Stimulated activated CD4-positive, alpha-beta T cell treated with anti-CD3 and anti-CD28 coated beads, Interleukin-15, amount 100 ng/mL, for 48 hours (primary cell): ENCODE data around the gene RBMS3.

Source experiments
- DNase-seq, 2 donors: peaks; one replicate each; pipeline ENCODE4 v3.0.0-alpha.2; 2020; ENCODE audit warnings: low read depth in 2 of 2

RBMS3 gene

DNA sequence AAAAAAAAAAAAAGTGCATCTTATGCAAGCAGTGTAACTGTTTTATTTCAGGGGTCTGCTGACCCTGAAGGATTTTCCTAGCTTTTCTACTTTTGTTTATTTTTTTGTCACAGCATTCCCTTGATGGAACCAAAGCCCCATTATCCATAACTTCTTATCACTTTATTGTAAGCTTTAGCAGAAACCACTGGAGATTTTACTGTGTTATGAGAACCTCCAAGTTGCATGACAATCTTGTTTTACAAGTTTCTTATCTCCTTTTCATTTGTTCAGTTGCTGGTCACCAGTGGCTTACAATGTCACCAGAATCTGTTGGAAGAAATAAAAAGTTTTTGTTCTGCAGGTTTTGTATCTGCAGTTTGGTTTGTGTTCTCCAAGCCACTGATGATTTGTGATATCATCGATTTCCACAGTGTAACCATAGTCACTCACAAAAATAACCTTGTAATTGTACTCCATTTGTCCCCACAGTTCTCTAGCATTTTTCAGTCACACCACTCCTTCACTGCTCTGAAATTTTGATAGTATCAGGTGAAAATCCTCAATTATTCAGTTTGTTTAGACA is 660.0 kb downstream of the RBMS3 start:
- DNase-seq = no peak

DNA sequence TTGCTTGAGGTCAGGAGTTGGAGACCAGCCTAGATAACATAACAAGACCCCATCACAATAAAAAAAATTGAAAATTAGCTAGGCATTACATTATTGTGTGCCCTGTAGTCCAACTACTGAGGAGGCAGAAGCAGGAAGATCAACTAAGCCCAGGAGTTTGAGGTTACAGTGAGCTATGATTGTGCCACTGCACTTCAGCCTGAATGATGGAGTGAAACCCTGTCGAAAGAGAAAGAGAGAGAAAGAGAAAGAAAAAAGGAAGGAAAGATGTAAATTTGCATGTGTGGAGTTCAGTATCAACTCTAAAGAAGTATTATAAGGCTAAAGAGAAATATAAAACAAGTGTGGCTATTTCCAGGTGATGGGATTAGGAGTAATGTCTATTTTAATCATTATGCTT is 661.4 kb downstream of the RBMS3 start:
- DNase-seq = no peak

DNA sequence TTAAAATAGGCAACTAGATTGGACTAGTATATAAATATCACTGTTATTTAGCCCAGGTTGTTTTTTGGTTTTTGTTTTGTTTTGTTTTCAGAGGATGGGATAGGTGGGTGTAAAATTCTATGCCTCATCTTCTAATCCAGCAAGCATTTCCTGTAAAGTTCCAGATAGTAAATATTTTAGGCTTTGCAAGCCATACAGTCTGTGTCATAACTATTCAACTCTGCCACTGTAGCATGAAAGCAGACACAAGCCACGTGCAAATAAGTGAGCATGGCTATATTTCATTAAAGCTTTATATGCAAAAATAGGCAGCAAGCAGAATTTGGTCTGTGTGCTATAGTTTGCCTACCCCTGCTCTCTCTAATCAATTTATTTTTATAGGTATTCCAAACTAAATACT is 668.3 kb downstream of the RBMS3 start:
- no peak for DNase-seq

DNA sequence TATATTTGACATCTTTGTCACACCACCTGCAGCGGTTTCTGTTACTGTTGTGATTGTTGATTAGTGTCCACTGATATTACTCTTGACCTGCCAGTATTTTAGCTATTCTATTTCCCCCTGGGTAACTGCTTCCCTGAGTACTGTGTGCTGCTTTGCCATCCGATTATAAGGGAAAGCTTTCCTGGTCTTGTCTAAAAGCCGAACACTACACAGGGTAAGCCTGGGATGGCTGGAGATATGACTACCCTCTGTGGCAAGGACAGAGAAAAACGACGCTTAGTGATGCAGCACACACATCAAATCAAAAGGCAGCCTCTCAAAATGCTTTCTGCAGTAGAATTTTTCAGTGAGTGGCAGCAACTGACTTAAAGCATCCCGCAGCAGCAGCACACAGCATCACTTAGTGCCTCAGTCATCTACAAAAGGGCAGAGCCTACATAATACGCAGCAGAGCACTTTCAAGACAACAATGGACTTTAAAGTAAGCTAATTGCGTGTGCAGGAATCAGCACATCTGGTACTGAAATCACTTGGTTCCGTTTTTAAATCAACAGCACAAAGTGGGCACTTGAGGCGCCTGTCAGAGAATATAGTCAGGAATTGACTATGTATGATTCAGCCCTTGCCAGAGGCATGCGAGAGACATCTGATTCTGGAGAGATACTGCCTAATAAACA is 669.2 kb downstream of the RBMS3 start:
- DNase-seq = no peak

DNA sequence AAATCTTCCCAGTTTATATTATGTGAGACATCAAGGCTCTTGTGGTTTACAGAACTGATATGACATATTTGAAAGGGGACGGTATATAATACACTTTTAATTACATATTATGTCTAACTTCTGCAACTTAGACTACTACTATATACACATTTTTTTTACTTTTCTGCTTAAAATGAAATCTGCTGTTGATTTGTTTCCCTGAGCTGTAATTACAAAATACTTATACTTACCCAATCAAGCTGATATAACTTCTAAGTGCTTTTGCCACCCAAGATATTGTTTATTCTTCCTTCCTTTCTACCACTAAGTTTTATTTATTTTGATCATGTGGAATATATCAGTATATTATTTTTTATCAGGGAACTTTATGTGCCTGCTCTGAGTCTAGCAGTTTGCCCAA is 671.6 kb downstream of the RBMS3 start:
- DNase-seq = no peak

DNA sequence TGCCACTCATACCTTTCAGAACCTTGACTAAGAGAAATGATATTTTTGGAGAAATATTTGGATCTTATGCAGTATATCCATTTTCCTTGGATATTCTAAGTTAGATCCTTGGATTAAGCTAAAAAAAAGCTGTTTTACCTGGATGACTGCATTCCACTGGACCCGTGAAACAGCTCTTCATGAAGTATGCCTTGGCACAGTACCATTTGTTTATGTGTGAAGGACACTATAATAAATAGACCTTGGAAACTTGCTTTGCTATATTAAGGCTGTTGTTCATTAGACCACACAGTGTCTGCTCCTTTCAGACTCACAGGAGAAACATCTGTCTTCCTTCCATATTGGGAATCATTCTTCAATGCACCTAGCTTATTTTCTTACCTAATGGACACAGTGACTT is 674.5 kb downstream of the RBMS3 start:
- DNase-seq = no peak

DNA sequence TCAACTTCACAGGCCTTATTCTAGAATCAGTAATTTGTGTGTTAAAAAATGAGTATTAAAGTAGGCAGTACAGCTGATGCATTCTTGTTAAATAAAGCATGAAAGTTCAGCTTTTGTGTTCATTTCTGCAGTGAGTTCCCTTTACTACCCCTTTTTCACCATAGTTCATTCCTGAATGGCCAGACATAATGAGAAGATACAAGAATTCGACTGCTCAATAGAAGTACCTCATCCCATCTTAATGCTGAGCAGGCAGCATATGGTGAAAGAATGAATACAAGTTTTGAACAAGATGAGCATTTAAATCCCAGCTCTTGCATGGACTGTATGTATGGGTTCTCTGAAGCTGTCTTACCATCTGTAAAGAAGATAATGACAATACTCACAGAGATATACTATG is 677.9 kb downstream of the RBMS3 start:
- DNase-seq = no peak

DNA sequence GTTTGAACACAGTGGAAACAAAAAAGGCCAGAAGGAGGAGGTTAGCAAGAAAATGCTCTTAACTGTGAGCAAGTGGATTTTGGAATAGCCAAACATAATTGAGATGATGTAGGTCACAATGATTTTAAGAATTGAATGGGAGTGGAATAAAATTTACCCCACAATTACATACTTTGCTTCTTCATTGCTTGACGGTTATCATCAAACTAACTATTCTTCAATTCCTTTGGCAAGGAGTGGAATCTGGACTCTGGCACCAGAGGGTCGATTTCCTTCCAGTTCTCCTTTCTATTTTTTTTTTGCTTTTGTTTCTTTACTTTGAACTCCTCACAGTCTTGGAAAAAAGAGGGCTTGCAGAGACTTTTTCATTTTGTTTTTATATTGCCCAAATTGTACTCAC is 691.0 kb downstream of the RBMS3 start:
- DNase-seq = no peak

DNA sequence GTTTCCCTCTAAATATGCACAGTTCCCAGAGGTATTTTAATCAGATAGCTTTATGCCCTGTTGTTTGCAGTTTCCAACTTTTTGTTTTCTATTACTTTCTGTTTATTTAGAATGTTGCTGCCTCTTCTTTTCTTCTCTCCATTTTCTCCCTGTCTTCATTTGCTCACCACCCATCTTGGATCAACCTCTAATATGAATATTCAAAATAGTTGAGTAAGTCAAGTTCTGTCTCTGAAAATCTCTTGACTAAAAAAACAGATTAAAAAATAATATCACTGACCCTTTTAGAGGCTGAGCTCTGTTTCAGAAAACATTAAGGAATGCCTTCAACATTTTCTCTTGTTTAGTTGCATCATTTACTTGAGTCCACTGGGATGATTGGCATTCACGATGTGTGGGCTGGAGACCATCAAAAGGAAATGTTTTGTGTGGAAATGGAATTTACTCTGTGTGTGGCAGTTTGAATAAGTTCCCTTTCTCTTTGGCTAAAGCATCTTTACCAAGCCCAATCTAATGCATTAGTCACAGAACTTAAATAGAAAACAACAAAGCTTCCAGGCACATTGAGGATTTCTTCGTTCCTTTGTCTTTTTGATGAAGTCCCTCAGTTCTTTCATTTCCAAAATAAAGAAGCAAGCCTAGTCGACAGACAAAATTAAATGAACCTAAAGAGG is 691.6 kb downstream of the RBMS3 start:
- no peak for DNase-seq

DNA sequence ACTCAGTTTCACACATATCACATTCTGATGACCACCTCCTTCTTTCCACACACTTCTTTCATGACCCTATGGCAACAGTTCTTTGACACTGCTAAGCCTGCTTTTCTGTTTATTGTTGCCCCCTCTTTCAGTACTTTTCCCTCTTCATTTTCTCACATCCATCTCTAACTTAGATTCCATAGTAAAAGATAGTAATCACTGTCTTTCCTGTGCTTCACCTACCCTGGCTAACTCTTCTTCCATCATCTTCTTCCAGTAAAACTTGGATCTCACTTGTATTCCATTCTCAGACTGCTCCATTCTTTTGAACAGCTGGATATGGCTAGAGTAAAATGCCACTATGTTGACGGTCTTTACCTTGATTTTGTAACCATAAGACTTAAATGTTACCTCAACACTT is 692.9 kb downstream of the RBMS3 start:
- DNase-seq = no peak

DNA sequence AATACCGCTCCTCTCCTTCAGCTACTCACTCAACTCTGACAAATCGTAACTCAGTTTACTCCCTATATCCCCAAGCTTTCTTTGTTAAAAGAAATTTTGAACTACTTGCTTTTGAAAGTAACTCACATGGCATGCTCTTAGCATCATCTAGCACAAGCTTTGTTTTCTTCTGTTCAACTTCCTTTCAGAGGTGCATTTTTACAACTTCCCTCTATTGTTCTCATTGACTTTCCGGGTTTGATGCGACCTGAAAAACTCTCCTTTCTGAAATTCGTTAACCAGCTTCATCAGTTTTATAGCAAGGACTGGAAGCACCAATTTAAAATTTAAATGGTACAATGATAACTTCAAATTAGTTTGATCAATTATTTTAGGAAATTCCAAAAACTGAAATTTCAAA is 696.0 kb downstream of the RBMS3 start:
- DNase-seq = no peak

DNA sequence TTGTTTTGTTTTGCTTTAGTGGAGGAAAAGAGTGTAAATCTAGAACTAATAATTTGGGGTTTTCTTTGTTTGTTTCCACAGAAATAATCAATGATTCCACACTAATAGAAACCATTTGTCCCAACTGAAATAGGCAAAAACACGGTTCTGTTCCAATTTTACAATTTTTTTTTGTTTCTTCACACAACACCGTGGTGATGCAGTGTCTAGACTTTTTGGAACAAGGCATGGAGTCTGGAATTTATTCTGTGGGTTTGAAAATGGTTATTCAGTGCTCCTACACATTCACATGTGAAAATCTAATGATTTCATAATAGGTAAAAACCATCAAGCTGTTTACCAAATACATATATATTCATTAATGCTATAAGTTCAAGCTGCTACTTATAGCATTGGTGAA is 696.5 kb downstream of the RBMS3 start:
- no peak for DNase-seq

DNA sequence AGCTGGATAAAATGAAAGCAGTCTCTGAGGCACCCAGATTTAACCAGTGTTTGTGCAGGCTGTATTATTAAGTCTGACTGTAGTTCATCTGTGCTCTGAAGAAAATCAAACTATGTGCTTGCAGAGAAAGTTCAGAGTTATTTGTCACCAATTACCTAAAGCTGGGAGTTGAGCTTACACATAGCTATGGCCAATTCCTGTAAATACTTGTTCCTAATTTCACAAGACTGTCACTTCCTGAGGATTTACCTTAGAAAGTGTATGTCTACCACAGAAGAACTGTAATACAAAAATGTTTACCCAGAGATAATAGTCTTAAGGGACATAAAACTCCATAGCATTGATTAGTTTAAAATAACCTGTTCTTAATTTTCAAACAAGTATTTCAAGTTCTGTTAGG is 697.2 kb downstream of the RBMS3 start:
- DNase-seq = no peak

DNA sequence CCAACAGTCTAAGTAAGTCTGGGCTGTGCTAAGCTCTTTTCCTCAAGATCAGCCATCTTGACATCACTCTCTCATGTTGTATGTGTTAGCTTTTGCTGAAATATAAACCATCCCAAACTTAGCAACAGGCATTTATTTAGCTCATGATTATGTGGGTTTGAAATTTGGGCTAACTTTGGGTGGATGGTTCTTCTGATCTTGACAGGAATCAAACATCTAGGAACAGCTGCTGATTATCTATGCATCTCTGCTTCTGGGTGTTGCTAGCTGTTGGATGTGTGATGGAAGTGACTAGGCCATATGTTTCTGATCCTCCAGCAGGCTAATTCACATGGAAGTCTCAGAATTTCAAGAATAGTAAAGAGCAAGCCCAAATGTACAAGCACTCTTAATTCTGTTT is 710.3 kb downstream of the RBMS3 start:
- DNase-seq = no peak

DNA sequence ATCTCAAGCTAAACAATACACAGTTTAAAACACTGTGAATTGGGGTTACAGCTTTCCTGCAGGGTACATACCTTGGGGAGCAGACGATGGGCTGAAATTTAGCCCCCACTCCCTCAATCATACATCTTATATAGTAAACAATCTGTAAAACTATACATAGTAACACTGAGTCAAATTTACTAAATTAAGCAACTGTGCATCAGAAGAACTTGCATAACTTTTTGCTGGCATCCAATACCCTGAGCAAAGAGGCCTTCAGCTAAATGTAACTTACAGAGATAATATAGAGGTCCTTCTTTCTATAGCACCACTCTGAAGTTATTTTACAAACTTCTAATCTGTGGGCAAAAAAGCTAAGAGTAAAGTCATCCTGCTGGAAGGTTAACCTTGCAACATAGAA is 721.9 kb downstream of the RBMS3 start:
- no peak for DNase-seq

DNA sequence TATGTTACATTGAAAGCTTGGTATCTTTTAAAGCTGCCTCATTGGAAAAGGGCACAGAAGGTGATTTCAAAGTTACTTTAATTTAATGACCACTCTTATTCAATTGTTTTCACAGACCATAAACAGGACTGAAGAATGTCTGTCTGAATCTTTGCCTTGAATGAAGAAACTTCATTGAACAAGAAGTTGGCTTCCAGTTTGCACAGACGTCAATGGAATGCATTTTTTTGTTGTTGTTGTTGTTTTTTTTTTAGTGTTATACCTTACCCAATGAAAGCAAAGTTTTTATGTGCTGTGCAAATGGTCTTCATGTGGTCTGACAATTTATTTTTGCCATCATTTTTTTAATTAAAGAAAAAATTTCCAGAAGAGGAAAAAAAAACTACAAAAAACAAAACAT is 722.9 kb downstream of the RBMS3 start:
- no peak for DNase-seq

DNA sequence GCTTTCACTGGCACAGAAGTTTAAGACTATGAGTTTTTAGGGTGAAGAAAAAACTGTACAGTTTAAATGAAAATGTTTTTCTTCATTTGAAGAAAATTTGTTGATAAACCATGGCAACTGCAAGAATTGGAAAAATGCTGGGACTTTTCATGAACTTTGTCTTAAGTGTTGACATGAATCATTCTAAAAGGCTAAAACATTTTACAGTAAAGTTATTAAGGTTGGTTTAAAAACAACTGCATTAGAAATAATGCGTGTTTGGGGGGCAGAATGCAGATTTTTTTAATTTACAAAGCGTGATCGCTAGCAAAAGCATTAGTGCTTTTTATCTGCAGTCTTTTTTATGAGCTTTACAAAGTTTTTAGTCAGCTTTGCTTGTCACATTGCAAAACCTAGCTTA is 723.6 kb downstream of the RBMS3 start:
- no peak for DNase-seq

DNA sequence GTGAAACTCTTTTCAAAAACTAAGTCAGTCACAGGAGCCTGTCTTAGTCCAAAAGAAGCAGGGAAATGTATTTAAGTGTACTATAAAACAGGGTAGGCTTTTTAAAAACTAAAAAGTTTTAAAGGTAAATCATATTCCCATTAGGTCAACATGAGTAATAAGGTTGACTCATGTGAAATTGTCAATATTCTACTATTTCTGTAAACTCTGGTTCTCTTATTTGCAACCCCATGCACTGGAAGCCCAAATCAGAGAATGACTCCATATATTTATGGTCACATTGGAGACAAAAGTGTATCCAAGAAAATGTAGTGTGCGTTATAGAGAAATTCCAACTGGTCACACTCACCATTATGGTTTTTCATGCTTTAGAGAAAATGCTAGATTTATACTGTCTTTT is 725.2 kb downstream of the RBMS3 start:
- DNase-seq = no peak

DNA sequence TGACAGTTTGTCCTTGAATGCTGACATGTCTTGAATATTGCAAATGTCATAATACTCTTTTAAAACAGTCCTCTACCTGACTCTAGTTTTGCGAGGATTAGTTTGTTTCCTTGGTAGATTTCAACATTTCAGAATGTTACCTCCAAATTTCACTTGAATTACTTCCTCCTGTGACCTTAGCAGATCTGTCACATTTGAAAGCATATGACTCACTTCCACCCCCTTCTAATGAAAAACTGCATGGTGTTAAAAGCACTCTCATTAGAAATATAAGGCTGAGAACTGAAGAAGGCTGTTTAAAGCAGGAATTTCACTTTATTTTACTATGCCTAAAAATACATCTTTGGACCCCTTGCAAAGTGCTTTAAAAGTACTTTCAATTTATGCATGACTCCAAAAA is 726.8 kb downstream of the RBMS3 start:
- DNase-seq = no peak

DNA sequence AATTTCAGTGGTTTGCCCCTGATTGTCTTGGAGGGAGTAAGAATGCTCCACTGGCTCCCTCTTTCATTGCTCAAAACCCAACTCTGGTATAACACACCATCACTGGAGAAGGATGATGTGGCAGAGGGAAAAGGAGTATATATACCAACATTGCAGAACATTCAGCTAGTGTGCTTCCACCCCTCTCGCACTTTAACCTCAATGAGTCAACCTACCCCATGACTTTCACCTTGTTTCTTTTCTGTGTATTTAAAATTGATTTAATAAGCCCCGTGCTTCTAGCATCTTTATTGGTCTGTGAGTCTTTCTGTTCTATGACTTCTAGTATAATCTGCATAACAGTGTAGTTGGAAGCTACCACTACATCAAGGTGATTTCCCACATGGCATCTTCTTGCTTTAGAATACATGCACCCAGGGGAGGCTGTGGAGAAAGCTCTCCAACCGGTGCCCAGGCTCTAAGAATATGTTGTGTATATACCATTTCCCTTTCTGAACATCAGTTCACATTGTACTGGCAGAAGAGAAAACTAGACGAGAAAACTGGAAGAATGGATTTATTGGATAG is 730.4 kb downstream of the RBMS3 start:
- no peak for DNase-seq

DNA sequence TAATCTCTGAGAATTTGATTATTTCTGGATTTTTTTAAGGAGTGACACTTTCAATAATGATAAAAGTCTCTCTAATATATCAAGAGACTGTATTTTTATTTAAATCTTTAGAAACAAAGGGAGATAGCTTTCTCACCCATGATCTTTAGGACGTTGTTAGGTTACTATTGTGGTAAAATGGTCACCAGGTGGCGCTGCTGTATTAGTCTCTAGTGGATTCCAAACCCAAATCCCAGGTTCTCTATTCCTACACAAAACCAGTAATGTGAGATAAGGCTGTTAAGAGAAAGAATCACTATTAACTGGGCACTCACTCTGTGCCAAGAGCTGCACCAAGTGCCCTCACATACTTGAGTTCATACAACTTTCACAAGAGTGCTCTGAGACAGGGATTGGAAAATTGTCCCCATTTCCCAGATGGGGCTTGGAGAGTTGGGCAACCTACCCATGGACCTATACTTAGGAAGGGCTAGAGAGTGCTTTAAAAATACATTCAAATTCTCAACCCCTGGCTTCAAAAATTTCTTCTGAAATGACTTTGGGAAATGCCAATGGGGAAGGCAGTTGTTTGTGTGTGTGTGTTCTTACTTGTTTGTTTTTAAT is 732.2 kb downstream of the RBMS3 start:
- DNase-seq = peak; percentile 8 to 31

DNA sequence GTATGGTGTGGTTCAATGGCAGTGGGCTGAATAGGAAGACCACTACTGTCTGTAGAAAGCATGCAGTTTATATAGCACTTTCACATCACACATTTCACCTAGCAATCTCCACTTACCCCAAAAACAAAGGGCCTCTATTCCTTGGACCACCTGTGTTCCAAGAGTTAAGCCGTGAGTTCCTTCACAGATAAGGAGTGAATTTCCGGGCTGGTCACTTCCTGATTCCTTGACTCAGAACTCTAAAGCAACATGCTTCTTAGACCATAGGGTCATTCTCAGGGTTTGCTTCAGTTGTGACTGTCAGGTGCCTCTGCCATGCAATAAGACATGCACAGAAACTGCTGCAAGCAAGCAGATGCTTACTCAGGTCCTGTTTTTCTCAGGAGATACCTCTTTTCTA is 737.0 kb downstream of the RBMS3 start:
- DNase-seq = no peak

DNA sequence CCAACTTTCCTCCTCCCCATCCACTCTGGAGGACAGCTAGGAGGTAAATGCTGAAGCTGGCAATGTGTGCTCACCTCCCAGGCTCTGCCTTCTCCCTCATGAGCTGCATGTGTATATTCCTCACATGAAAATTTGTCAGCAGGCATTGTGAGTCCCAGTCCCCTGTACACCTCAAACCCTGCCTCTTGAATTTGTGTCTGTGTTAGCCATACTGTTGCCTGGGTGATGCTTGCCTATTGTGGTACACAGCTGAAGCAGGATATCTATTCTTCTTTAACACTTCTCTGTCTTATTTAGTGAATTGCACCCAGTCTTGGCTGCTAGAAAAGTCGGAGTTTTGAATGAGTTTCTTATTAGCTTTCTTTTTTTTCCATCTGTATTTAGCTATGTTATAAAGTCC is 739.5 kb downstream of the RBMS3 start:
- no peak for DNase-seq
